Renal cortical epithelial cell (primary cell): ENCODE results near the gene HDAC11. TPM values are rescaled to one million over a fixed set of nuclear protein-coding genes. Genes with fewer than 3 reads are reported as not detected.

Experiments used
- DNase-seq: peaks from one replicate; pipeline ENCODE4 v3.0.0-alpha.2; 2011; ENCODE audit warnings: low read depth
- total RNA-seq: library from RNA; depleted of rRNA; stranded (reverse); fragments of >200 nt; gene quantifications from 2 replicates; pipeline ENCODE4 v1.2.3, GENCODE V29; 2014

The HDAC11 gene
- total RNA-seq, 1 donor from 2014 or later, result 23.7 TPM

DNA sequence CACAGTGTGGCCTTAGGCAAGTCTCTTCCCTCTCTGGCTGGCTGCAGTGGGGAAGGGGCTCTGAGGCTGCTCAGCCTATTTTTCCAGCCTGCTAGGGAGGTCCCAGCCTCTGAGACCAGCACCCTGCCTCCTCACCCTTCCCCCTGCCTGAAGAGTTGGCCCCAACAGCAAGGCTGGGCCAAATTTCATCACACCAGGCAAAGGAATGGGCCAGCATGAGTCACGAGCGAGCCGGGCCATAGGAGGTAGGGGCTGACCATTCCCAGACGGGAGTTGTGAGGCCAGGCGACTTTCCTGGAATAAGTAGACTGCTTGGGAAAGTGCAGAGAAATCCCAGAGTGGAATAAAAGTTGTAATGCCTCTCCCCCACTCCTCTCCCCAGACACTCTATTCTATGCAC, 63.1 kb downstream of the HDAC11 start:
- peak; percentile 54 for DNase-seq

DNA sequence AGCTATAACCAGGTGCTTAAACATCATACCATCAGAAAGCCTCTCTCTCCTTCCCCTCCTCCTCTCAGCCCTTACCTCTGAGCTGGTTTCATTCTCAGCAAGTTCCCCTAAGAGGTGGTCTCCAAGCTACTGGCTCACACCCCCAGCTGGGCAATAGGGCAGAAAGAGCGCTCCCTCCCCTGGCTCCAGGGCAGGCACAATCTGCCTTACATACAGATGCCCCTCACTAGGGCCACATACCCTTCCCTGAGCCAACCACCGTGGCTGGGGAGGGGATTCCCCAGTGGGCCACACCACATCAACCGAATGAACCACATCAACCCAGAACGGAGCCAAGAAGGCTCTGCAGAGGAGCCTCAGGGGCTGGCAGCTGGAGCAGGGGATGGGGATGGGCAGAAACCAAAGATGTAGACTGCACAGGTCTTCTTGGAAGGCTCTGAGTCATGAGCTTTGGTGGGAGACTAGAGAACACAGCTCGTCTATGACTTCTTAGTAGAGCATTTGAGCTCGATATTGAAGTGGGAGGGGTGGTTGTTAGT, 64.3 kb downstream of the HDAC11 start:
- DNase-seq, result peak; percentile 69

DNA sequence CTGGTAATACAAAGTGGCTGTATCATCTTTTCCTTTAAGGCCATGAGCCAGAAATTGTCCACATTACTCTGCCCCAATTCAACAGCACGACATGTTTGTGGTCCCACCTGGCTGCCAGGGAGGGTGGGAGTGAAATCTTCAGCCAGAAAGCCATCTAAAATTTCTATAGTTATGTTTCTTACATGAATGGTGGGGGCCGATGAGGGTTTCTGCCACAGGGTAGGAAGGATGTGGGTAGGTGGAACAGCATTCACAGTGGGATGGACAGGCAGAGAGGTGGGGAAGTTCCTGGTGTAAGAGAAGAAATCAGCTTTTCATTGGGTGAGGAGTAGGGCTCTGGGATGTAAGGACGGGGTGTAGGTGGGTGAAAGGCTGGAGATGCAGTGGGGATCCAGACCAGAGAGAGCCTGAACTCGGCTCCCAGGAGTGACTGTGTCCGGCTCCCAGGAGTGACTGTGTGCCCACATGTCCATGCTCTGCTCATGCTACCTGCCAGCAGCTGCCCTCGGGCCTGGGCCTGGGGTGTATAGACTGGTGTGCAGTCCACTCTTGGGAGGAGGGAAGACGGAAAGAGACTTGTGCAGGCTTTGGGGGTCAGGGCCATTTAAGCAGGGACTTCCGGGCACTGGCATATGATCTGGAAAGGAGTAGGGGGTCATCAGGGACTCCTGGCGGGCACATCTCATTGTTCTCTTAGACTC, 65.0 kb downstream of the HDAC11 start:
- DNase-seq, result no peak

DNA sequence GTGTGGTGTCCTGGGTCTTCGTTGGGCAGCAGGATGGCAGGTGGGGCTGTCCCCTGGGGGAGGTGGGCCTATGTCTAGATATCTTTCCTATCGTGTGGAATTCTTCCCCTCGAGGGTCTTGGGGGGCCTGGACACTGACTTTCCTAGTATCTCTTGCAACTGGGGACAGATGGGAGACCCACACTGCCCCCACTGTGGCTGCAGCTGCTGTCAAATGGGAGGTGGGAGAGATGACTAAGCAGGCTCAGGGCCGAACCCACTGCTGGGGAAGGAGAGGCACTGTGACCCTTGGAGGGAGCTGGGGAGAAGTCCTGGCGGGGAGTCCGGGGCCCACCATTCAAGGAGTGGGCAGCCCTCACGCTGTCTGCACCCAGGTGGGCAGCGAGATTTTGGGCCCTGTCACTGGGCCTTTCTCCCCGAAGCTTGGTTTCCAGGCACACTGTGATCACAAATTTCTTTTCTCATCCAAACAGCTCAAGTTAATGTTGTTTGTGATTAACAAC, 65.9 kb downstream of the HDAC11 start:
- DNase-seq, result no peak

DNA sequence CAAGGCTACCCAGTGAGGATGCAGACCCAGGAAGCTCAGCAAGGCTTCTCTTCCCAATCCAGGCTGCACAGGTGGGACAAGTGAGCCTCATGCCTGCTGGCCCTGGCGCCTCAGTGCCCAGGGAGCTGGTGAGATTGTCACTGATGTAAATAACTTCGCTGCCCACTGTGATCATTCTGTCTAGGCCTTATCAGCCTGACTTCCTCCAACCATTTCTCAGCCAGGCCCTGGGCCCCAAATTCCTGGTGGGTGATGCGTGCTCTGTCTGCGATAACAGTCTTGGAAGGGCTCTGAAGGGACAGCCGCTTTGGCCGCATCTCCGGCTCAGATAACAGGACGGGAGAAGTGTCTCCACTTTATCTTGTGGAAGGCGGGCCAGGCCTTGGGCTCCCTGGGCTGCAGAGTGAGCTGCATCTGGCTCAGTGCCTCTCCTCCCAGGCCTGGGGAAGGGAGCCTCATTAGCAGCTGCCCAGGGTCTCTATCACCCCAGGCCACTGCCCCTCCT, 66.6 kb downstream of the HDAC11 start:
- no peak for DNase-seq

DNA sequence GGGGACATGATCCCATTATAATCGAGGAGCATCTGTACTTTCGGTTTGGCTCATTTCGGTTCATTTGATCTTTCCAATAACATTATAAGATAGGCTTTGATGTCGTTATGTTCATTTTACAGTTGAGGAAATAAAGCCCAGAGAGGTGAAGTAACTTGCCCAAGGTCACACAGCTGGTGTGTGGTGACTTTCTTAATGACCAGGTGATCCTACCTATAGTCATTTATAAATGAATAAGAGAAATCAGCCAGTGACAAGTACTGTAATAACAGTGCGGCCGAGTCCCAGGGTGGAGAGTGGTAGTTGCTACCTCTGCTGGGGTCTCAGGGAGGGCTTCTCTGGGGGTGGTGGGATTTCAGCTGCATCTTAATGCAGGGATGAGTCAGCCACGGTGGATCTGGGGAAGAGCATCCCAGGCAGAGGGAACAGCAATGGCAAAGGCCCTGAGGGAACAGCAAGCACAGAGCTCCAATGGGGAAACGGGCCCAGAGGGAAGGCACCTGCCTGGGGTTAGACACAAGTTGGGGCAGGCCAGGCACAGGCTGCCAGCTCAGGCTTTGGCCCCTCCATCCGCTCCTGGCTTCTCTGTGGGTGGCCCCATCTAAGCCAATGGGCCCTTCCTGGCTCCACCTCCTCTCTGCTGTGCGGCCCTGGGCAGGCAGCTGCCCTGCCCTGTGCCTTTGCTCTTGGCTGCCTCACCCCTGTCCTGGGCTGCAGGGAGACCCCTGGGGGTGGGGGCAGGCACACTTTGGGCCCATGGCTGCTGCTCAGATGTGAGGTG, 67.7 kb downstream of the HDAC11 start:
- DNase-seq, result no peak

DNA sequence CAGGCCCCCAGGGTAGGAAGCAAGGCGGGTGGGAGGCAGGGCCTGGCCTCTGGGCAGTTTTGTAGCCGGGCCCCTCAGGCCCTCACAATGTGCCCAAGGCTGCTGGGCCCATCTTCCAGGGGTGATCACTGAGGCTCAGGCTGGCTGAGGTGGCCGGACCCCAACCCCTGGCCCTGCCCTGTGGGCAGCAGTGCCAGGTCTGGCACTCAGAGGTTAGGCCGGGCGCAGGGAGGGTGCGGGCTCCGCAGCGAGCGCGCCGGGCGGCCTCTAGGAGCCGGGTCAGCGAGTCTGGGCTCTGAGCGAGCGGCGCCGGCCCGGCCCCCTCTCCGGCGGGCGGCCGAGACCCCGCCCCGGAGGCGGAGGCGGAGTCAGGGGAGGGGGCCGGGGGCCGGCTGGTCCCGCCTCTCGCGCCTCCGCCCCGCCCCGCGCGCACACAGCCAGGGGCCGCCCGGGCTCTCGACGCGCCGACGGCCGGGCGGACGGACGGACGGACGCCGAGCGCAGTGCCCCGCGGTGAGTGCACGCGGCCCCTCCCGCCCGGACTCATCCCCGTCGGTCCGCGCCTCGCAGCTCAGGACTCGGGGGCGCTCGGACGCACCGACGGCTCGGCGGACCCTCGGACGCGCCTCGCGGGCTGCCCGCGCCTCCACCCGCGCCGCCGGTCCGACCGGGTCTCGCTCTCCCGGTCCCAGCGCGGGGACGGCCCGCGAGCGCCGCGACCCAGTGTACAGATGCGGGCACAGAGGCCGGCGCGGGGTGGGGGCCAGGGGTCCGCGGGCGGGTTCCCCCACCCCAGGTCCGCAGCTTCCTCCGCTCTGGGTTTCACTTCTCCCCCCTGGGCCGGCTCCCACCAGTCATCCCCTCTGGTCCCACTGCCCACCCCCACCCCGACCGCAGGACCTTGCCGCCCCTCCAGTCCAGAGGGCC, 68.9 kb downstream of the HDAC11 start, which contains the start of gene FBLN2:
Gene FBLN2, plus strand, starts transcription at position 430 of the 927 bp plus-strand sequence. CDS start 21,231 bp downstream, outside the sequence.
- DNase-seq, result no peak

DNA sequence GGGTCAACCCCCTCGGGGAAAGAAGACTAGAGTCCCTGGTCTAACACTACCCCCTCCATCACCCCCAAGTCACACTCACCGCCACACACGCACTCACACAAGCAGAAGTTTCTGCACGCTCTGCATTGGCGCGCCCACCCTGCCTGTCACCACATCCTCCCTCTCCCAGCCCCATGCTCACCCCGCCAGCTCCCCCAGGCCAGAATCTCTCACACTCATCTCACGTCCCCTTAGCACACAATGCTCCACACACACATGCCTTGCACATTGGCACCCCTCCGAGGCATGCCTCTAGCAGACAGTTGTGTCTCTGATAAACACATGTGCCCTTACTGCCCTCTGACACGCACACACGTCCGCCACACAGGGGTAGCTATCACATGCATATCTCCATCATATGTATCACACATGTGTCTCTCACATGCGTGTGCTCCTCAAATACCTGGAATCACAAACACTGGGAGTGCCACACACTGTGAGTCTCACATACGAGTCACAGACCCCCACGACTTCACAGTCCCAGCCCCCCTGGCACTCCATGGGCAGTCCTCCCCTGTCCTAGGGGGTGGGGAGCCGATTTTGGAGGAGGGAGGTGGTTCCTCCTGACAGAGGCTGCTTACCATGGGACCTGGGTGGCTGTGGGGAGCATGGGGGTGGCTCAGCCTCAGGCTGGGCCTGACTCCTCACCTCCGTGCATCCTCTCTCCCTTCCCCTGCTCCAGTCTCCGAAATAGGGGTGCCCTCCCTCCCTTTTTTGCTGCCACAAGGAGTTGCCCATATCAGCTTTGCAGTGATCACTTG, 69.7 kb downstream of the HDAC11 start:
- no peak for DNase-seq

DNA sequence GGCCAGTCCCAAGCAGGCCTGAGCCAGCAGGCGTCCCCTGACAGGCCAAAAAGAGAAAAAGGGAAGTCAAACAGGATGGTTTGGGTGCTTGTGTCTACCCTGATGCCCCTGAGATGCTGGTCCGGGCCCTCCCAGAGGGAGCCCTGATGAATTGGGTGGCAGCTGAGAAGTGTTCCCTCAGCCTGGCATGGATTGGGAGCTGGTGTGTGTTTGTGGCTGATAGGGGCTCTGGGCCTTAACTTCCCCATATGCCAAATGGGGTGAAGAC, 70.3 kb downstream of the HDAC11 start:
- DNase-seq, result no peak

DNA sequence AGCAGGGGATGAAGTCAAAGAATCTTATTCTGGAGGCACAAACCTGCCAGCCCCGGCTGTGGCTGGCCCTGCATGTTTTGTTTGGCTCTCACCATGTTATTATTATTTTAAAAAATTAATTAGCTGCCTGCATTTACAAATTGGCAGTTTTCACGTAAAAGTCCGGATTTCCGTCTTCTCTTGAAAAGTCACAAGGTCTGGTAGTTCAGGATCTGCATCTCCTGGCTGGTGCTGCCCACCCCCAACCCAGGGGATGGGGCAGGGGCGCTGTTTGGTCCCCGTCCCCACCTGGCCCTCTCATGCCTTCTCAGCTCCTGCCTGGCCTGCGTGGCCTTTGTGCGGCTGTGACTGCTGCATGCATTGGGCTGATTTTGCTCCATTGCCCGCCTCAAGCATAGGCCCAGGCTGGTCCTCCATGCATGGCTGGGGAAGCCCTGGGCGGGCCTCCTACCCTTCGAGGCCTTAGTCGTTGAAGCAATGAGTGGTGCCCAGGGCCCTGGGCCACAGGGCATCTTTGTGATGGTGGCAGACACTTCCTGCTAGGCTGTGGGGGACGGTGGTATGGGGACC, 70.8 kb downstream of the HDAC11 start:
- DNase-seq, result no peak

DNA sequence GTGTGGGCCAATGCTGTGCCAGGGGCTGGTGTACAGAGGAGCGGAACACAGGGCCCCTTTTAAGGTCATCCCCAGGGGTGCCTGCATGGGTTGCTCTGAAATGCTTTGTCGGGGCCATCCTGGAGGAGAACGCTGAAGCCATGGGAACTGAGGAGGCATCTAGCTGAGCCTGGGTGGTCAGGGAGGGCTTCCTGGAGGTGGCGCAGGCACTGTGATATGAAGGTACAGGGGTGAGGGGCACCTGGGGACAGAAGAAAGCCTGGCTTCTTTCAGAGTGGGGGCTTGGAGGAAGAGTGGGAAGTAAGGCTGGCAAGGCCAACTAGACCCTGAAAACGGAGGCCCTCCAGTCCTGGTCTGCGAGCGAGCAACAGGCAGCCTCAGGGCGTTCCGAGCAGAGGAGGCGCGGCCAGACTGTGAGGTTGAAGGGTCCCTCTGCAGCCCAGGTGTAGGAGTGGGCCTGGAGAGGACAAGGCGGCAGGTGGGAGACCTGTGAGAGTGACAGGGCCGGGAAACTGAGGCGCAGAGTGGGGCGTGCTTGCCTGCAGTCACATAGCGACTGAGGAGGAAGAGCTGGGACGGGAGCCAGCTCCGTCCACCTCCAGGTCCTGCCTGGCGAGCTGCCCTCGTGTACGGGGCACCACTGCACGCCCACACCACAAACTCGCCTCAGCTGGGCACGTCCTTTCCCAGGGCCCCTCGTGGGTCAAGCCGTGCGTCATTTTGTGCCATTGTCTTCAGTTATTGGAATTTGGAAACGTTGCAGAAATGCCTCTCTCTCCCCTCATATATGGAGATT, 72.9 kb downstream of the HDAC11 start:
- DNase-seq, result no peak

DNA sequence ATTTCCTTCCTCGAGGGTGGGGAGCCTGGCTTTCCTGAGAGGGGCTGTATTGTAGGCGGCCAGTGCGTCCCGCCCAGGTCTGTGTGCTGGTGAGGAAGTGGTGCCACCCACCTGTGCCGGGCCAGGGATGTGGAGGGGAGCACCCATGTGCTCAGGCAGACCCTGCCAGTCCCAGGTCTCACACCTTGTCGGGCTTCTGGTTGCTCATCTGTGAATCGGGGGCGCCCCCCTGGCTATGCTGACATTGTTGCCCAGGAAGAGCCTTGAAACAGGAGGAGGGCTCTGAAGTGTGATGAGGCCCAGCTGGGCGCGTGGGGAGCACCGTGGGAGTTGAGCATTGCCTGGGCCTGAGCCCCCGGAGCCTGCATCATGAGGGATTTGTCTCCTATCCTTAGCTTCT, 73.6 kb downstream of the HDAC11 start:
- DNase-seq, result no peak

DNA sequence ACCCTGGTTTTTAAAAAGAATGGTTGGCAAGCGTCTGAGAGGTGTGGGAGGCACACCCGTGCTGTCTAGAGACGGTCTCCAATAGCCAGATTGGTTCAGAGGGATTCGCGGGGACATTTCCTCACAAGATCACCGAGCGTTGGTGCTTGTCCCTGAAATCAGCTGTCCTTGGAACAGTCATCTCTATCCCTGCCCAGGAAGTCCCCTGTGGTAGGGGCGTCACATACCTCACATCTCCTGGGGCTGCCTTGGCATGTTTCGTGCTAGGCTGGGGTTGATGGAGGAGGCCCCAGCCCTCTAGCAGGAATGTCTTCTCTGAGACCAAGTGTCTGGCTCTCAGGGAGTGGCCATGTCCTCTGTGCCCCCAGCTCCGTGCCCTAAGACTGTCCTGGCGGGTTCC, 75.6 kb downstream of the HDAC11 start:
- no peak for DNase-seq

Other genes starting within 250 kb of the HDAC11 start
- 3.6 and 20.8 TPM in 2 replicates for gene NUP210, start 60.0 kb upstream of the HDAC11 start, total RNA-seq
- 3.8 and 9.4 TPM in 2 replicates for gene FBLN2, start 68.8 kb downstream of the HDAC11 start, total RNA-seq